Right lobe of liver (tissue), 4 donors: Measurements from ENCODE around the gene SIRT2.

Experiments
- POLR2A ChIP-seq: fragments of 450-650 bp; IDR thresholded peaks from one replicate; pipeline ENCODE4 v1.6.1; 2017; ENCODE audit warnings: antibody characterized with exemption, mild to moderate bottlenecking
- TF ChIP-seq, protein P1 (sequence below), 4 donors: fragments of 200-600 bp in 3 of 4; fragments of 450-650 bp in 1 of 4; IDR thresholded peaks; one replicate each; pipeline versions ENCODE4 v1.5.1 to v1.8.0; 2016 to 2022; ENCODE audit warnings: antibody characterized with exemption in 4 of 4, mild to moderate bottlenecking in 2 of 4
- donor health status: DM: no; HTN: no; CAD: no.
- donor health status: DM: no; HTN: no; CAD: no.
- donor health status: DM: no; HTN: yes; CAD: no.

DNA sequence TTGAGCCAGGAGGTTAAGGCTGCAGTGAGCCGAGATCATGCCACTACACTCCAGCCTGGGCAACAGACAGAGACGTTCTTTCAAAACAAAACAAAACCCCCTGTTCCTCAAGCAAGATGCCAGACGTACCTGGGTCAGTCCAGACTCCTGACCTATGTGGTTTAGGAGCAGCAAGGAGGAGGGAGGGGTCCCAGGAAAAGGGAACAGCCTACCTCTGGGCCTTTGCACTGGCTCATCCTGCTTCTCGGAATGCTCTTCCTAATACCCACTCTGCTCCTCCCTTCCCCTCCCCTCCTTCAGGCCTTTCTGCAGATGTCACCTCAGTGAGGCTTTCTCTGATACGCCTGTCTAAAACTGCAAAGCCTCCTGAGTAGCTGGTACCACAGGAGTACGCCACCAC is 30.9 kb downstream of the SIRT2 start:
- TF ChIP-seq, protein P1, sequence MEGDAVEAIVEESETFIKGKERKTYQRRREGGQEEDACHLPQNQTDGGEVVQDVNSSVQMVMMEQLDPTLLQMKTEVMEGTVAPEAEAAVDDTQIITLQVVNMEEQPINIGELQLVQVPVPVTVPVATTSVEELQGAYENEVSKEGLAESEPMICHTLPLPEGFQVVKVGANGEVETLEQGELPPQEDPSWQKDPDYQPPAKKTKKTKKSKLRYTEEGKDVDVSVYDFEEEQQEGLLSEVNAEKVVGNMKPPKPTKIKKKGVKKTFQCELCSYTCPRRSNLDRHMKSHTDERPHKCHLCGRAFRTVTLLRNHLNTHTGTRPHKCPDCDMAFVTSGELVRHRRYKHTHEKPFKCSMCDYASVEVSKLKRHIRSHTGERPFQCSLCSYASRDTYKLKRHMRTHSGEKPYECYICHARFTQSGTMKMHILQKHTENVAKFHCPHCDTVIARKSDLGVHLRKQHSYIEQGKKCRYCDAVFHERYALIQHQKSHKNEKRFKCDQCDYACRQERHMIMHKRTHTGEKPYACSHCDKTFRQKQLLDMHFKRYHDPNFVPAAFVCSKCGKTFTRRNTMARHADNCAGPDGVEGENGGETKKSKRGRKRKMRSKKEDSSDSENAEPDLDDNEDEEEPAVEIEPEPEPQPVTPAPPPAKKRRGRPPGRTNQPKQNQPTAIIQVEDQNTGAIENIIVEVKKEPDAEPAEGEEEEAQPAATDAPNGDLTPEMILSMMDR (IDR thresholded peaks at IDR 0.05) = no peak
- no peak for TF ChIP-seq POLR2A
